ENCODE results near the gene FN1. TPM values are rescaled to one million over a fixed set of nuclear protein-coding genes. Genes with fewer than 3 reads are reported as not detected.

Gene FN1
- polyA plus RNA-seq, 1 donor (not counting 4 experiments of a cell fraction or from before 2014, with no cell fraction given), result 1,649 TPM

GRCh38 chr2:215379948-215380347, 55.9 kb downstream of the FN1 start:
- Histone ChIP-seq H3K4me3 (ENCODE audit: control insufficient read depth in 2 of 3, extremely low read depth in 1 of 3, insufficient read depth in 2 of 3, low read depth in 1 of 3, low read length in 3 of 3) (no peak overlapping the region), H3K79me2 (ENCODE audit: control insufficient read depth, insufficient read depth, low read length) (no peaks in the 10 kb centered on the region), H3K9me1 (ENCODE audit: control insufficient read depth, extremely low read depth, insufficient read depth, low read length) (no peaks in the 10 kb centered on the region), H4K20me1 (ENCODE audit: control insufficient read depth, extremely low read depth, insufficient read depth, low read length) (no peaks in the 10 kb centered on the region), H3K27me3 (ENCODE audit: control insufficient read depth, extremely low read depth, insufficient read depth, low read length) (no peaks in the 10 kb centered on the region), H3K9ac (ENCODE audit: control insufficient read depth, extremely low read depth, insufficient read depth, low read length) (no peak overlapping the region), H2AFZ (ENCODE audit: control insufficient read depth, low read length) (no peak overlapping the region), H3K9me3 (ENCODE audit: control insufficient read depth, low read depth, low read length) (no peaks in the 10 kb centered on the region), H3K27ac (ENCODE audit: control insufficient read depth, insufficient read depth, low read length) (no peak overlapping the region), H3K4me2 (ENCODE audit: control insufficient read depth, extremely low read depth, insufficient read depth, low read depth, low read length) (no peak overlapping the region), H3K4me1 (ENCODE audit: control insufficient read depth, extremely low read depth, insufficient read depth, low read length) (no peaks in the 10 kb centered on the region), H3K36me3 (ENCODE audit: control insufficient read depth in 2 of 2, extremely low read depth in 1 of 2, insufficient read depth in 2 of 2, low read length in 2 of 2) (peaks cover 13 to 47% of the 10 kb centered on the region in 2 experiments)
- dilution Hi-C loops (cut with MboI; ENCODE audit: extremely low pct_ligation_motif_present, low sequenced_read_pairs), result no loop called here
- TF ChIP-seq CTCF (optimal IDR thresholded peaks at IDR 0.05 in 1 of 3, IDR thresholded peaks at IDR 0.05 in 1 of 3, conservative IDR thresholded peaks at IDR 0.05 in 1 of 3; ENCODE audit: extremely low read depth in 1 of 3, insufficient read depth in 2 of 3, low read length in 3 of 3) (no peak), EZH2 (IDR thresholded peaks at IDR 0.05; ENCODE audit: low read length) (no peak)
- no peak for DNase-seq (ENCODE audit: low read depth, low spot score)
- FAIRE-seq, result no peak

GRCh38 chr2:215379039-215379438, 56.8 kb downstream of the FN1 start:
- no peaks in the 10 kb centered on the region for H3K4me1 ChIP-seq (ENCODE audit: control insufficient read depth, extremely low read depth, insufficient read depth, low read length)
- no peaks in the 10 kb centered on the region for H3K27me3 ChIP-seq (ENCODE audit: control insufficient read depth, extremely low read depth, insufficient read depth, low read length)
- TF ChIP-seq EZH2 (IDR thresholded peaks at IDR 0.05; ENCODE audit: low read length), result no peak
- TF ChIP-seq CTCF (optimal IDR thresholded peaks at IDR 0.05 in 1 of 3, IDR thresholded peaks at IDR 0.05 in 1 of 3, conservative IDR thresholded peaks at IDR 0.05 in 1 of 3; ENCODE audit: extremely low read depth in 1 of 3, insufficient read depth in 2 of 3, low read length in 3 of 3), result no peak
- FAIRE-seq (no peak), DNase-seq (ENCODE audit: low read depth, low spot score) (no peak)
- no peak overlapping the region for H2AFZ ChIP-seq (ENCODE audit: control insufficient read depth, low read length)
- H3K27ac ChIP-seq (ENCODE audit: control insufficient read depth, insufficient read depth, low read length), result no peak overlapping the region
- no peak overlapping the region for H3K4me3 ChIP-seq (ENCODE audit: control insufficient read depth in 2 of 3, extremely low read depth in 1 of 3, insufficient read depth in 2 of 3, low read depth in 1 of 3, low read length in 3 of 3)
- no peaks in the 10 kb centered on the region for H3K79me2 ChIP-seq (ENCODE audit: control insufficient read depth, insufficient read depth, low read length)
- dilution Hi-C loops (cut with MboI; ENCODE audit: extremely low pct_ligation_motif_present, low sequenced_read_pairs), result no loop called here
- H3K4me2 ChIP-seq (ENCODE audit: control insufficient read depth, extremely low read depth, insufficient read depth, low read depth, low read length), result no peak overlapping the region
- no peak overlapping the region for H3K9ac ChIP-seq (ENCODE audit: control insufficient read depth, extremely low read depth, insufficient read depth, low read length)
- no peaks in the 10 kb centered on the region for H3K9me1 ChIP-seq (ENCODE audit: control insufficient read depth, extremely low read depth, insufficient read depth, low read length)
- no peaks in the 10 kb centered on the region for H3K9me3 ChIP-seq (ENCODE audit: control insufficient read depth, low read depth, low read length)
- H3K36me3 ChIP-seq (ENCODE audit: control insufficient read depth in 2 of 2, extremely low read depth in 1 of 2, insufficient read depth in 2 of 2, low read length in 2 of 2), result peaks cover 17 to 54% of the 10 kb centered on the region in 2 experiments
- no peaks in the 10 kb centered on the region for H4K20me1 ChIP-seq (ENCODE audit: control insufficient read depth, extremely low read depth, insufficient read depth, low read length)
